Measurements from ENCODE around the gene PAPPA. TPM values are rescaled to one million over a fixed set of nuclear protein-coding genes. Genes with fewer than 3 reads are reported as not detected.

The PAPPA gene, protein sequence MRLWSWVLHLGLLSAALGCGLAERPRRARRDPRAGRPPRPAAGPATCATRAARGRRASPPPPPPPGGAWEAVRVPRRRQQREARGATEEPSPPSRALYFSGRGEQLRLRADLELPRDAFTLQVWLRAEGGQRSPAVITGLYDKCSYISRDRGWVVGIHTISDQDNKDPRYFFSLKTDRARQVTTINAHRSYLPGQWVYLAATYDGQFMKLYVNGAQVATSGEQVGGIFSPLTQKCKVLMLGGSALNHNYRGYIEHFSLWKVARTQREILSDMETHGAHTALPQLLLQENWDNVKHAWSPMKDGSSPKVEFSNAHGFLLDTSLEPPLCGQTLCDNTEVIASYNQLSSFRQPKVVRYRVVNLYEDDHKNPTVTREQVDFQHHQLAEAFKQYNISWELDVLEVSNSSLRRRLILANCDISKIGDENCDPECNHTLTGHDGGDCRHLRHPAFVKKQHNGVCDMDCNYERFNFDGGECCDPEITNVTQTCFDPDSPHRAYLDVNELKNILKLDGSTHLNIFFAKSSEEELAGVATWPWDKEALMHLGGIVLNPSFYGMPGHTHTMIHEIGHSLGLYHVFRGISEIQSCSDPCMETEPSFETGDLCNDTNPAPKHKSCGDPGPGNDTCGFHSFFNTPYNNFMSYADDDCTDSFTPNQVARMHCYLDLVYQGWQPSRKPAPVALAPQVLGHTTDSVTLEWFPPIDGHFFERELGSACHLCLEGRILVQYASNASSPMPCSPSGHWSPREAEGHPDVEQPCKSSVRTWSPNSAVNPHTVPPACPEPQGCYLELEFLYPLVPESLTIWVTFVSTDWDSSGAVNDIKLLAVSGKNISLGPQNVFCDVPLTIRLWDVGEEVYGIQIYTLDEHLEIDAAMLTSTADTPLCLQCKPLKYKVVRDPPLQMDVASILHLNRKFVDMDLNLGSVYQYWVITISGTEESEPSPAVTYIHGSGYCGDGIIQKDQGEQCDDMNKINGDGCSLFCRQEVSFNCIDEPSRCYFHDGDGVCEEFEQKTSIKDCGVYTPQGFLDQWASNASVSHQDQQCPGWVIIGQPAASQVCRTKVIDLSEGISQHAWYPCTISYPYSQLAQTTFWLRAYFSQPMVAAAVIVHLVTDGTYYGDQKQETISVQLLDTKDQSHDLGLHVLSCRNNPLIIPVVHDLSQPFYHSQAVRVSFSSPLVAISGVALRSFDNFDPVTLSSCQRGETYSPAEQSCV (N-terminal part only)
- not detected for total RNA-seq

DNA sequence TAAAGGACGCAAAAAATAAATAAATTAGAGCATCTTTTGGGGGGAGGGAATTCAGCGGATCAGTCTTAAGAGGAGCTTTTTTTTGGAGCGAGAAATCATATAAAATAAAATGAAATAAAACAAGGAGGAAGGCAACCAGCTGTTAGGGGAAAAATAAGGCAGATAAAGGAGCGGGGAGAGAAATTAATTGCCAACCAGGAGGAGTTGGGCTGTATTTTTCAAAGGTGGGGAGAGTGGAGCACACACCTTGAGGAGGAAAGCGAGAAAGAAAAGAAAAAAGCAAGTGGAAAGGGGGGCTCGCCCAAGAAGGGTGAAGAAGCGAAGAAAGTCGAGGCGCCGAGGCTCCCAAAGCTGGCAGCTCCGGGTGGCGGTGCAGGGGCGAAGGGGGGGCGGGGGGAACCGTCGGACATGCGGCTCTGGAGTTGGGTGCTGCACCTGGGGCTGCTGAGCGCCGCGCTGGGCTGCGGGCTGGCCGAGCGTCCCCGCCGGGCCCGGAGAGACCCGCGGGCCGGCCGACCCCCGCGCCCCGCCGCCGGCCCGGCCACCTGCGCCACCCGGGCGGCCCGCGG lies at the start of gene PAPPA:
TSS of gene PAPPA (plus strand) at position 27 of the 569 bp plus-strand sequence. CDS start at position 409, 382 bp downstream.
- Mint-ChIP-seq H3K27me3 (peaks cover 63% of the 10 kb centered on the region), H3K4me3 (no peak within 1 kb of the TSS), H3K4me1 (ENCODE audit: low read depth) (peaks cover 12% of the 10 kb centered on the region), H3K27ac (no peak within 1 kb of the TSS), H3K36me3 (no peaks in the 10 kb centered on the region), H3K9me3 (no peaks in the 10 kb centered on the region)
- no peak for DNase-seq
- intact Hi-C loops (cut with micrococcal nuclease): loop anchor here (10.0 kb wide), 1 partner anchor 401 kb away; no protein-coding TSS in a partner anchor
- ChIA-PET CTCF (interaction anchor here (0.8 kb wide), 1 partner anchor 158 kb away, joined by 7 read pairs; no protein-coding TSS in a partner anchor), POLR2A (no interaction called here)

DNA sequence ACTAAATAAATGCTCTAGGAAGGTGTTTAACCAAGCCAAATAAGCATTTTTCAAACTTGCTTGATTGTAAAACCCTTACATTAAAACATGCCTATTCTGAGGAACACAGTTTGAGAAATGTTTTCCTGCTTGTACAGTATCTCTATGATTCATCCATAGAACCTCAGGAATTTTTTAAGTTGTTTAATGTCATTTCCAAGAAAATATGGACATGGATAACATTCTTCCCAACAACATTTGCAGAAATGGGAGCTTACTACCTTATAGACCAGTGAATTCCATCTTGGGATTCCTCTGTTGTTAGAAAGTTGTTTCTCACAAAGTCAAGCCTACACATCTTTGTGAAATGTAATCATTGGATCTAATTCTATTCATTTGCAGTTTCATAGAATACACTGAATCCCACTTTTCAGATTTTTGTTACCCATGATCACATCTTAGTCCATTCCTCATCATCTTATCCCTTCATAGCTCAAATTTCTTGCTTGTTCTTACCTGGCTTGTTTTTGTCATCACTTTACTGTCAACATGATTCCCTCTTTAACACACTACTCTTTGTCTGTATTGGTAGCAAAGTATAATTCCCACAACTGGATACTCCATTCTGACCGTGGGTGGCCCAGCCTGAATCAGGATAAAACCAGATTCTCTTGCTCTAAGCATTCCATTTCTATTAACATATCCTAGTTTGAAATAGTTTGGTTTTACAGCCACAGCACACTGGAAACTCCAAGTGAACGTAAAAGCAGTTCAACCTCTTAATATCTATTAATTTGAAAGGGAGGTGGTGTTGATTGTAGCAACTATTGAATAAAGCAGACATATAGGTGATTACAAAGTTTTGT lies 49.4 kb upstream of the PAPPA start:
- DNase-seq: no peak
- Mint-ChIP-seq H3K36me3 (no peaks in the 10 kb centered on the region), H3K27me3 (no peaks in the 10 kb centered on the region), H3K27ac (no peak overlapping the region), H3K4me1 (ENCODE audit: low read depth) (no peaks in the 10 kb centered on the region), H3K9me3 (no peaks in the 10 kb centered on the region), H3K4me3 (no peak overlapping the region)
- ChIA-PET CTCF (no interaction called here), POLR2A (no interaction called here)
- intact Hi-C loops (cut with micrococcal nuclease): no loop called here

DNA sequence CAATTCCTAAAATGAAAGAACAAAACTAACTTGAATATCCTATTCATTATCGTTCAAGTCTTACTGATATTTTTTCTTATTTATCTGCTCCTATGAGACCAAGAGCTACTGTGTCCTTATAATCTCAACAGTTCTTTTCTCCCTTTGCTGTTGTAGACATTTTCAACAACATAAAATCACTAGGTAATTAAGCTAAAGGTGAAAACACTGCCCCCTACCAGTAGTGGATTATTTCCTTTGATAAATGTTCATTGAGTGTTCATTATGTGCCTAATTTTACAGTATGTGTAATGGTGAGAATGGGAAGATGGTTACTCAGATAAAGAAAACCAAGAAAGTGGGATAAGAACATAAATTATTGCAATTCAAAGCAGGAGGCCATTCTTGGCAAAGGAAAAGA lies 41.4 kb upstream of the PAPPA start:
- Mint-ChIP-seq H3K4me1 (ENCODE audit: low read depth) (no peaks in the 10 kb centered on the region), H3K9me3 (peaks cover 3% of the 10 kb centered on the region), H3K36me3 (no peaks in the 10 kb centered on the region), H3K27me3 (no peaks in the 10 kb centered on the region), H3K27ac (no peak overlapping the region), H3K4me3 (no peak overlapping the region)
- ChIA-PET CTCF (no interaction called here), POLR2A (no interaction called here)
- intact Hi-C loops (cut with micrococcal nuclease): no loop called here
- no peak for DNase-seq

DNA sequence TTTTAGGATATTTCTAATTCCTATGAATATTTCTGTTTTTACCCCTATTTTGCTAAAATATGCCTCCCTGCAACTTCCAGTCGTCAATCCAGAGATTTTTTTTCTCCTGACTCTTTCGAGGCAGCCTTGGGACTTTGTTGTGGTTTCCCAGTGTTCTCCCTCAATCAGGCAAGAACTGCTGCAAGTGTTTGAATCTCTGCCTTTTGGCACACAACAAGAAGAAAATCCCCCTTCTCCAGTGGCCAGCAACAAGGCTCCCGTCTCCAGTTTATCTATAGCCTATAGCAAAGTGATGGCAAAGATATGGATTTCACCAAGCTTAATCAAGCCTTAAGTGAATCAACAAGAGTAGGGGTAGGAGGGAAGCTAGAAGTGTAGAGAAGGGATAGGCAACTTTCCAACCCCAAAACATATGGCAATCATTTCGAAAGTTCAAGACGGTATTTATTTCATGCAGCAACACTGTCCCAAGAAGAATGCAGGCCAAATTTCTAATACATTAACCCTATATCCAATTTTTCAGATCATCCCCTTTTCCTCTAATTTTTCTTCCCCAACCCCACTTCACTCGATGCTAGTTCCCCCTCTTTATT lies 37.7 kb upstream of the PAPPA start:
- Mint-ChIP-seq H3K27me3 (no peaks in the 10 kb centered on the region), H3K9me3 (peaks cover 27% of the 10 kb centered on the region), H3K27ac (no peak overlapping the region), H3K4me1 (ENCODE audit: low read depth) (no peaks in the 10 kb centered on the region), H3K4me3 (no peak overlapping the region), H3K36me3 (peaks cover 2% of the 10 kb centered on the region)
- ChIA-PET CTCF (no interaction called here), POLR2A (no interaction called here)
- intact Hi-C loops (cut with micrococcal nuclease): no loop called here
- DNase-seq: no peak

DNA sequence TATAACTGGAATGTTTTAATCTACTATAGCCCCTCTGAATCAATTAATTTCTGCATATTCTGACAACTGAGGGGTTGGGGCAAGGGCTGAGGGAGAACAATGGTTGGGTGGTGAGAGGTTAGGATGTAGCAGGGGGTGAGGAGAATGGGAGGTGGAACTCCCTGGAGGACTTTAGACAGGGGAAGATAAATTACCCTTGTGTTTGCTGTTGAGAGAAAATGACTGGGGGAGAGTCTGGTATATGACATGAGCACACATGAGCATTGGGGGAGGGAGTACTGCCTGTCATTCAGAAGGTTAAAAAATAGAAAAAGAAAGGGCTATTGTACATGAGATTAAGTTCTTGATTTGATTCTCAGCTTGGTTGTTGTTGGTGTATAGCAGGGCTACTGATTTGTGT lies 37.2 kb upstream of the PAPPA start:
- Mint-ChIP-seq H3K27me3 (no peaks in the 10 kb centered on the region), H3K9me3 (peaks cover 32% of the 10 kb centered on the region), H3K27ac (no peak overlapping the region), H3K36me3 (peaks cover 2% of the 10 kb centered on the region), H3K4me1 (ENCODE audit: low read depth) (no peaks in the 10 kb centered on the region), H3K4me3 (no peak overlapping the region)
- intact Hi-C loops (cut with micrococcal nuclease): no loop called here
- CTCF ChIA-PET: no interaction called here
- POLR2A ChIA-PET: no interaction called here
- no peak for DNase-seq

DNA sequence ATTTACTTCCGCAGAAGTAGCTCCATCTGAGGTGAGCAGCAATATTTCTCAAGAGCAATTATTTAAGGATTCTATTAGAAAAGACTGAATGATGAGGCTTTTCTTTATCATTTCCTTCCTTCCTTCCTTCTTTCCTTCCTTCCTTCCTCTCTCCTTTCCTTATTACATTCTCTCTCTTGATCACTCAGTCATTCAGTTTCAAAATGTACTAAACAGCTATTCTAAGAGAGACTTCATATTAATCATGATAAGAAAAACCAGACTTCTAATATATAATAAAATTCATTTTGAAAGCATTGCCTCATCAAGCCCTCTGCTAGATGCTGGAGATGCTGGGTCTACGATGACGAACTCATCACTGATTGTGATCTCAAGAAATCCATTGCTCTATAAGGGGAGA lies 30.4 kb upstream of the PAPPA start:
- peaks cover 26% of the 10 kb centered on the region for H3K9me3 Mint-ChIP-seq
- CTCF ChIA-PET: no interaction called here
- no peak overlapping the region for H3K4me3 Mint-ChIP-seq
- no peaks in the 10 kb centered on the region for H3K4me1 Mint-ChIP-seq (ENCODE audit: low read depth)
- intact Hi-C loops (cut with micrococcal nuclease): no loop called here
- H3K27ac Mint-ChIP-seq: no peak overlapping the region
- DNase-seq: no peak
- peaks cover 2% of the 10 kb centered on the region for H3K36me3 Mint-ChIP-seq
- H3K27me3 Mint-ChIP-seq: peaks cover under 1% of the 10 kb centered on the region
- POLR2A ChIA-PET: no interaction called here

DNA sequence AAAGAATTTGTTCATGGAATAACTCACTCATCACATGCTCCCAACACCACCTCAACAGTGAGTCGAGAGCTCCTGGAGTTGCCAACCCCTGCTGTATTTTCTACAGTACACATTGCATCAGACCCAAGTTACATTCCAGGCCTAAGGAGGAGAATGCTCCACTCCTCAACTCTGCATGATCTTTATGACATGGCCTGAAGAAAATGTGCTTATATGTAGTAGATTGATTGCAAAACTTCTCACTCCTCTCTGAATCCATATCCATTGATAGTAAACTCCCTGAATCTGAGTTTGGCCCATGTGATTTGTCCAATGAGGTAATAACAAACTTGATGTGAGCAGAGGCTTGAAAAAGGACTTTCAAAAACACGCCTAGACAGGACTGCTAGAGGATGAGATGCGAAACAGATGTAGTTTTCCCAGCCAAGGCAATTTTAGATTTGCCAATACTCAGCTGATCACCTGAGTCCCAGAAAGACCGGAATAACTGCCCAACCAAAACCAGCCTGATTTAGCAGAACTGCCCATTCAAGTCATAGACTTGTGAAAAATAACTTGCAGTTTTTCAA lies 29.0 kb upstream of the PAPPA start:
- DNase-seq: no peak
- intact Hi-C loops (cut with micrococcal nuclease): no loop called here
- Mint-ChIP-seq H3K27ac (no peak overlapping the region), H3K9me3 (peaks cover 16% of the 10 kb centered on the region), H3K27me3 (peaks cover 4% of the 10 kb centered on the region), H3K4me3 (no peak overlapping the region), H3K36me3 (no peaks in the 10 kb centered on the region), H3K4me1 (ENCODE audit: low read depth) (no peaks in the 10 kb centered on the region)
- POLR2A ChIA-PET: no interaction called here
- CTCF ChIA-PET: no interaction called here

DNA sequence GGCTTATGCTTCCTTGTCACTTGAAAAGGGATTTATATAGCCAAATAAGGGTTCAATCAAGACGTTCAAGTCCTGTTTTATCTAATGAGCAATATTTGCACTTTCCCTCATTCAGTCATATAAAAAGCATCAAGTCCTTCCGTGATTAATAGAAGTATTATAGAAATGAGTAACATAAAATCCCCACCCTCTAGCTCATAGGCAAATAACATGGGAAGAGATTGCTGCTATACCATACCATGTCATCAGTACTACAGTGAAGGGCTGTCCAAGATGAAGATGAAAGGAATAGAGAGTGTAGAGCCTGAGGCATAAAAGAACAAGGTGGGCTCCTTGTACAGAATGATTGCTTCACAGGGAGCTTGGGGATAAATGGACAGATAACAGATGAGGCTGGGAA lies 20.4 kb upstream of the PAPPA start:
- ChIA-PET POLR2A (no interaction called here), CTCF (no interaction called here)
- intact Hi-C loops (cut with micrococcal nuclease): no loop called here
- no peak for DNase-seq
- Mint-ChIP-seq H3K4me1 (ENCODE audit: low read depth) (no peaks in the 10 kb centered on the region), H3K9me3 (peaks cover 19% of the 10 kb centered on the region), H3K27ac (no peak overlapping the region), H3K27me3 (peaks cover 4% of the 10 kb centered on the region), H3K4me3 (no peak overlapping the region), H3K36me3 (no peaks in the 10 kb centered on the region)

DNA sequence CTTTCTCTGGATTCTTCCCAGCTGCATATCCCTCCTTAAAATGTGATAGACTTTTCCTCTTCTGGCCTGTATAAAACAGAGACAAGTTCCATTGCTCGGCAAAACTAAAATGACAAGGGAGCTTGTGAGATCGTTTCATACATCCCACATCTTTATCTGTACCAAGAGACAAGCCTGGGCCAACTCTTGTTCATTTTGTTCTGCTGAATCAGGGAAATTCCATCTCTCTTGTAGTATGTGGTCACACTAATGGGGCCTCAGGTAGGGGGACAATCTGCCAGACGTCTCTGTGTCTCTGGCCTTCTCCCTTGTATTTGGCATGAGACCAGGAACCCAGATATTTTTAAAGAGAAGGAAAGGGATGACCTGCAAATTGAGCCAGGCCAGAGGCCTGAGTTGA lies 18.6 kb upstream of the PAPPA start:
- CTCF ChIA-PET: no interaction called here
- no peaks in the 10 kb centered on the region for H3K4me1 Mint-ChIP-seq (ENCODE audit: low read depth)
- intact Hi-C loops (cut with micrococcal nuclease): no loop called here
- H3K27ac Mint-ChIP-seq: no peak overlapping the region
- H3K36me3 Mint-ChIP-seq: no peaks in the 10 kb centered on the region
- POLR2A ChIA-PET: no interaction called here
- H3K9me3 Mint-ChIP-seq: peaks cover 17% of the 10 kb centered on the region
- no peak for DNase-seq
- H3K27me3 Mint-ChIP-seq: peaks cover 2% of the 10 kb centered on the region
- H3K4me3 Mint-ChIP-seq: no peak overlapping the region

DNA sequence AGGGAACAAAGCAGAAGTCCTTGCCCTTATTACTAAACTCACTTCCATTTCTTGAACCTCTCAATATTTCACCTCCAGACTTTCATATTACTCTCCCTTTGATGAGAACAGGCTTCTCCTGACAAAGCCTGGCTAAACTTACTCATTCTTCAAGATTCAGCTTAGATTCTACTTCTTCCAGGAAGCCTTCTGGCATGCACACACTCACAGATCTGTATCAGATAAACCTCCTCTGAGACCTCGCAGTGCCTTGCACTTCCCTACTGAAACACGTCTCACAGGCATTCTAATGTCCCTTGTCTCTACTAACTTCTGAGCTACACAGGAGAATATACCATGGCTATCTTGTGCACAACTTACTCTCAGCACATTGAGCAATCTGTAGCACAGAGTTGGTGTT lies 16.6 kb upstream of the PAPPA start:
- CTCF ChIA-PET: no interaction called here
- intact Hi-C loops (cut with micrococcal nuclease): no loop called here
- H3K27ac Mint-ChIP-seq: no peak overlapping the region
- H3K4me3 Mint-ChIP-seq: no peak overlapping the region
- H3K4me1 Mint-ChIP-seq (ENCODE audit: low read depth): no peaks in the 10 kb centered on the region
- POLR2A ChIA-PET: no interaction called here
- peaks cover 2% of the 10 kb centered on the region for H3K27me3 Mint-ChIP-seq
- peaks cover 2% of the 10 kb centered on the region for H3K9me3 Mint-ChIP-seq
- no peak for DNase-seq
- H3K36me3 Mint-ChIP-seq: no peaks in the 10 kb centered on the region

DNA sequence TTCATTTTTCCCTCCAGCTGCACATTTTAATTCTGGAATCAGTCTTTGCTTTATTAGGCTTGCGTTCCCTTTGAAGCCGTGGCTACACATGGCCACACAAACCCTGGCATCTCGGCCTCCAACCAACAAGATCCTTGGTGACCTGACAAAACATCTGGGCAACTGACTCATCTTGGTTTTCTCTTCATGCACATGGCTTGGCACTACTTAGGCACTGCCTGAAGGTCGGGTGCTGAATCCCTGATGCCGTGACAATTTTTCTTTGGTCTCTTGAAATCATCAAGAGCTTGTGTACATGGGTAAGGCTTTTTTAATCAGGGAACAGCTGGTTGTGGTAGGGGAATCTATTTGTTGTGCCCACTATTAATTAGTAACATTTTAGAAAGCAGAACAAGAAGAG lies 16.0 kb upstream of the PAPPA start:
- POLR2A ChIA-PET: no interaction called here
- H3K27ac Mint-ChIP-seq: no peak overlapping the region

More for the DNA sequence above, 16.0 kb upstream of the PAPPA start:
- Mint-ChIP-seq H3K27me3 (peaks cover 2% of the 10 kb centered on the region), H3K36me3 (no peaks in the 10 kb centered on the region), H3K4me3 (no peak overlapping the region), H3K4me1 (ENCODE audit: low read depth) (no peaks in the 10 kb centered on the region), H3K9me3 (peaks cover 2% of the 10 kb centered on the region)
- DNase-seq: no peak
- intact Hi-C loops (cut with micrococcal nuclease): no loop called here
- CTCF ChIA-PET: no interaction called here

Data from activated CD4-positive, alpha-beta memory T cell treated with anti-CD3 and anti-CD28 coated beads for 36 hours (primary cell).